C4-2B (cell line): ENCODE data around the gene P2RX5.

Experiments
- CTCF ChIP-seq: fragments of 450-650 bp; conservative IDR thresholded peaks from 2 replicates; pipeline ENCODE4 v1.5.1; 2017; ENCODE audit warnings: mild to moderate bottlenecking
- ZFX ChIP-seq: fragments of 450-650 bp; IDR thresholded peaks from 2 replicates; pipeline ENCODE4 v1.6.1; 2017

GRCh38 chr17:3665834-3666233 is 30.1 kb downstream of the P2RX5 start:
- no peak for TF ChIP-seq CTCF
- TF ChIP-seq ZFX = no peak
